Calu3 (cell line): ENCODE results near the gene PREP. TPM values are rescaled to one million over a fixed set of nuclear protein-coding genes. Genes with fewer than 3 reads are reported as not detected.

ENCODE experiments used
- BruUV-seq: library from RNA; stranded (reverse); fragments of 400-500 nt; replicated peaks from 2 replicates; lab custom pipeline; 2021; lab: Mats Ljungman, UMichigan
- CTCF ChIA-PET: fragments of 300-600 bp; sonication (Branson Sonifier 250); formaldehyde crosslinking; loops from one replicate; lab custom pipeline; 2022; ENCODE audit warnings: antibody characterized with exemption; lab: Charles Lee
- DNase-seq: peaks from one replicate; pipeline ENCODE4 v3.0.0; 2022
- H3K27ac Mint-ChIP-seq: one replicate; pipeline ENCODE4 v1.8.0; 2022; ENCODE audit warnings: mixed read lengths; ENCODE audit not compliant: unreplicated experiment
- H3K27me3 Mint-ChIP-seq: one replicate; pipeline ENCODE4 v1.8.0; 2022; ENCODE audit warnings: mixed read lengths; ENCODE audit not compliant: unreplicated experiment
- H3K36me3 Mint-ChIP-seq: one replicate; pipeline ENCODE4 v1.8.0; 2022; ENCODE audit warnings: mild to moderate bottlenecking, moderate library complexity, mixed read lengths; ENCODE audit not compliant: insufficient read depth, unreplicated experiment
- H3K4me1 Mint-ChIP-seq: one replicate; pipeline ENCODE4 v1.8.0; 2022; ENCODE audit warnings: mild to moderate bottlenecking, low read depth, mixed read lengths; ENCODE audit not compliant: unreplicated experiment
- H3K4me3 Mint-ChIP-seq: one replicate; pipeline ENCODE4 v1.8.0; 2022; ENCODE audit warnings: mild to moderate bottlenecking, low read depth, moderate library complexity, mixed read lengths; ENCODE audit not compliant: unreplicated experiment
- H3K9me3 Mint-ChIP-seq: one replicate; pipeline ENCODE4 v1.8.0; 2022; ENCODE audit warnings: low read depth, mixed read lengths; ENCODE audit not compliant: unreplicated experiment
- intact Hi-C: fragments of 100-400 bp; cut with micrococcal nuclease; formaldehyde crosslinking; loops from one replicate; pipeline ENCODE4 v1.10.0; 2022; ENCODE audit not compliant: unreplicated experiment
- total RNA-seq: library from RNA; stranded (reverse); gene quantifications from 2 replicates; pipeline ENCODE4 v1.2.3, GENCODE V29; 2022
- TF ChIP-seq, protein P1 (sequence below): fragments of 200-600 bp; IDR thresholded peaks from one replicate; pipeline ENCODE4 v1.8.0; 2022; ENCODE audit warnings: antibody characterized with exemption; ENCODE audit not compliant: unreplicated experiment

The PREP gene
- total RNA-seq, 1 experiment from 2014 or later: 70.4 TPM

DNA sequence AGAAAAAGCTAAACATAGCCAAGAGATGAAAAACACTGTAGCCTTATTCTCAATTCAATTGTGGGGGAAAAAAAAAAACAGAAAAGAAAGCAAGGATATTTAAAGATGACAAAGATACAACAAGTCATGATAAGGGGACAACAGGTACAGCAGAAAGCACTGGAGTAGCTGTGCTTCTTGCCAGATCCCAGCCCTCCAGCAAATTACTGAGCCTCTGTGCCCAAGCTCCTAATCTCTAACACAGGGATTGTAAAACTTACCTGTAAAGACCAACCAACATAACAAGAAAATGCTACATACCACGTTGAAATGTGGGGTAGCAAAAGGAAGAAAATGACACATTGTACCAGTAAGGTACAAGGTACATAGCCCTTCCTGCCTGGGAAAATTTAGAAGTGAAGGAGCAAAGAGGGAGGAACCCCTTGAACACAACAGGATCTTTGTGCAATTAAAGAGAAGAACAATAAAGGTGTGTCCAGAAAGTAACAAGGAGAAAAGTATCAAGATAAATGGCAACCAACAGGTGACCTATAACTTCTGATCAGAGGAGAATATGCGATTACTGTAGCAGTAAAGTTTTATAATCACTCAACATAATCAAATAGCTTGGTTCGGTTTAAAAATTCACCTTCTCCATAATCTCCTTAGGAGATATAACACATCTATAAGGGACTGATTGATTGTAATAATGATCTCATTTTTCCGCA, 30.6 kb downstream of the PREP start:
- peak overlapping the region; percentile 59 for H3K4me3 Mint-ChIP-seq

DNA sequence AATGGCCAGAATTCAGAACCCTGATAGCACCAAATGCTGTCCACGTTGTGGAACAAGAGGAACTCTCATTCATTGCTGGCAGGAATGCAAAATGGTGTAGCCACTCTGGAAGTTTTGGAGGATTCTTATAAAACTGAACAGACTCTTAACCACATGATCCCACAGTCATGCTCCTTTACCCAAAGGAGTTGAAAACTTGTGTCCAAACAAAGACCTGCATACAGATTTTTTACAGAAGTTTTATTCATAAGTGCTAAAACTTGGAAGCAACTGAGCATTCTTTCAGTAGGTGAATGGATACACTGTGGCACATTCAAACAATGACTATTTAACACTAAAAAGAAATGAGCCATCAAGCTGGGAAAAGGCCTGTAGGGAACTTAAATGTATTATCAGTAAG, 32.5 kb downstream of the PREP start:
- TF ChIP-seq, protein P1, sequence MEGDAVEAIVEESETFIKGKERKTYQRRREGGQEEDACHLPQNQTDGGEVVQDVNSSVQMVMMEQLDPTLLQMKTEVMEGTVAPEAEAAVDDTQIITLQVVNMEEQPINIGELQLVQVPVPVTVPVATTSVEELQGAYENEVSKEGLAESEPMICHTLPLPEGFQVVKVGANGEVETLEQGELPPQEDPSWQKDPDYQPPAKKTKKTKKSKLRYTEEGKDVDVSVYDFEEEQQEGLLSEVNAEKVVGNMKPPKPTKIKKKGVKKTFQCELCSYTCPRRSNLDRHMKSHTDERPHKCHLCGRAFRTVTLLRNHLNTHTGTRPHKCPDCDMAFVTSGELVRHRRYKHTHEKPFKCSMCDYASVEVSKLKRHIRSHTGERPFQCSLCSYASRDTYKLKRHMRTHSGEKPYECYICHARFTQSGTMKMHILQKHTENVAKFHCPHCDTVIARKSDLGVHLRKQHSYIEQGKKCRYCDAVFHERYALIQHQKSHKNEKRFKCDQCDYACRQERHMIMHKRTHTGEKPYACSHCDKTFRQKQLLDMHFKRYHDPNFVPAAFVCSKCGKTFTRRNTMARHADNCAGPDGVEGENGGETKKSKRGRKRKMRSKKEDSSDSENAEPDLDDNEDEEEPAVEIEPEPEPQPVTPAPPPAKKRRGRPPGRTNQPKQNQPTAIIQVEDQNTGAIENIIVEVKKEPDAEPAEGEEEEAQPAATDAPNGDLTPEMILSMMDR: no peak
- no peak overlapping the region for H3K4me3 Mint-ChIP-seq
- DNase-seq: no peak
- BruUV-seq: no TSS peak
- H3K27me3 Mint-ChIP-seq: no peaks in the 10 kb centered on the region
- peak overlapping the region; percentile 76 for H3K27ac Mint-ChIP-seq
- H3K4me1 Mint-ChIP-seq: peaks cover 38% of the 10 kb centered on the region
- H3K9me3 Mint-ChIP-seq: no peaks in the 10 kb centered on the region
- intact Hi-C loops: no loop called here
- CTCF ChIA-PET: no interaction called here
- H3K36me3 Mint-ChIP-seq: peaks cover 63% of the 10 kb centered on the region

More for the DNA sequence above, 30.6 kb downstream of the PREP start:
- Mint-ChIP-seq H3K27me3 (no peaks in the 10 kb centered on the region), H3K9me3 (no peaks in the 10 kb centered on the region), H3K4me1 (peaks cover 45% of the 10 kb centered on the region), H3K36me3 (peaks cover 49% of the 10 kb centered on the region), H3K27ac (peak overlapping the region; percentile 92)
- no TSS peak for BruUV-seq
- intact Hi-C loops: loop anchor here (1.0 to 2.0 kb wide), 2 partner anchors 17 to 30 kb away; no protein-coding TSS in a partner anchor
- DNase-seq: peak; percentile 25
- TF ChIP-seq, protein P1: no peak
- CTCF ChIA-PET: interaction anchor here (0.5 to 3.2 kb wide), 8 partner anchors 15 to 248 kb away, joined by 3 to 13 read pairs (median 5); partner anchors contain the start of gene PREP

DNA sequence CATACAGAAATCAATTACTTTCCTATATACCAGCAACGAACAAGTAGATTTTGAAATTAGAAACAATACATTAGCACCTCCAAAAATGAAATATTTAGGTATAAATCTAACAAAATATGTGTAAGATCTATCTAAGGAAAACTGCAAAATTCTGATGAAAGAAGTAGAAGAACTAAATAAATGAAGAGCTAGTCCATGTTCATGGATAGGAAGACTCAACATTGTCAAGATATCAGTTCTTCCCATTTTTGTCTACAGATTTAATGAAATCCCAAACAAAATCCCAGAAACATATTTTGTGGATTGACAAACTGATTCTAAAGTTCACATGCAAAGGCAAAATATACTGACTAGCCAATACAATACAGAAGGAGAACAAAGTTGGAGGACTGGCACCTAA, 33.7 kb downstream of the PREP start:
- Mint-ChIP-seq H3K27me3 (no peaks in the 10 kb centered on the region), H3K36me3 (peaks cover 67% of the 10 kb centered on the region), H3K4me3 (no peak overlapping the region), H3K27ac (peak overlapping the region; percentile 52), H3K9me3 (no peaks in the 10 kb centered on the region), H3K4me1 (peaks cover 33% of the 10 kb centered on the region)
- no TSS peak for BruUV-seq
- intact Hi-C loops: no loop called here
- DNase-seq: no peak
- CTCF ChIA-PET: interaction anchor here (0.6 kb wide), 1 partner anchor 74 kb away, joined by 3 read pairs; no protein-coding TSS in a partner anchor
- TF ChIP-seq, protein P1: no peak

DNA sequence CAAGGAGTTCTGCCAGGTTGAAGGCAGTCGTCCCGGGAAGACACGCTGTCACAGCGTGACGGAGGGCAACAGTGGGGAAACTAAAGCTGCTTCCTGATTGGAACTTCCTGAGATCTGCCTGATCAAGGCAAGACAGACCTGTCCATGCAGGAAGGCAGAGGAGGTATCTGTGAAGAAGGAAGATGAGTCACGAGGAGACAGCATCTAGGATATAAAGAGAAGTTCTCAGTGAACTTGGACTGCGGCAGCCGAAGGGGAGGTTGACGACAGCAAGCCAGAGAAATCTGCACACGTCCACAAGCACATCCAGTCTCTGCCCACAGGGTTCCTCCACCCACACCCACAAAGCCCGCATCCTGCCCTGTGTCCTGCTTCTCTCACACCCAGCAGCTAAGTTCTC, 38.6 kb downstream of the PREP start:
- Mint-ChIP-seq H3K27me3 (no peaks in the 10 kb centered on the region), H3K27ac (no peak overlapping the region), H3K36me3 (peaks cover 47% of the 10 kb centered on the region), H3K9me3 (no peaks in the 10 kb centered on the region), H3K4me3 (no peak overlapping the region), H3K4me1 (peaks cover 20% of the 10 kb centered on the region)
- intact Hi-C loops: no loop called here
- BruUV-seq: no TSS peak
- TF ChIP-seq, protein P1: no peak
- CTCF ChIA-PET: interaction anchor here (1.2 to 1.6 kb wide), 2 partner anchors 9 to 277 kb away, joined by 5 to 6 read pairs; no protein-coding TSS in a partner anchor
- DNase-seq: no peak
